Measurements from ENCODE around the gene EFNA1. TPM values are rescaled to one million over a fixed set of nuclear protein-coding genes. Genes with fewer than 3 reads are reported as not detected.

EFNA1 gene
- polyA plus RNA-seq, 1 of the 3 experiments (the other 2 are of a cell fraction), result 14.4 TPM

- Histone ChIP-seq H3K79me2 (ENCODE audit: insufficient read depth) (no peaks in the 10 kb centered on the region), H3K27ac (ENCODE audit: low read depth in 2 of 2, low read length in 1 of 2) (peak overlapping the region in 1 of 2 experiments; percentile 94; a peak in 3 of 4 replicates), H3K36me3 (replicated peaks in 1 of 2; ENCODE audit: control insufficient read depth in 1 of 2, insufficient read depth in 2 of 2, low read length in 1 of 2) (no peaks in the 10 kb centered on the region), H4K20me1 (ENCODE audit: insufficient read depth) (no peaks in the 10 kb centered on the region), H3K27me3 (ENCODE audit: insufficient read depth) (peaks cover 23% of the 10 kb centered on the region), H3K9me3 (no peaks in the 10 kb centered on the region), H3K4me2 (peak overlapping the region; percentile 78), H3F3A (replicated peaks; ENCODE audit: insufficient read depth) (peaks cover 3% of the 10 kb centered on the region), H3K4me3 (ENCODE audit: low read depth in 2 of 2, low read length in 1 of 2) (peak overlapping the region; percentile 77 to 79), H3K9ac (0 out of 2 replicates have a peak overlapping the region, but pooled peaks have one; percentile 56), H3K9me2 (no peaks in the 10 kb centered on the region), H2AFZ (ENCODE audit: low read depth) (peak overlapping the region; percentile 99; the same call in 1 of the 2 replicates), H3K4me1 (ENCODE audit: control insufficient read depth in 1 of 2, insufficient read depth in 2 of 2, low read depth in 1 of 2, low read length in 1 of 2) (peaks cover 21 to 29% of the 10 kb centered on the region in 2 experiments; a peak in 3 of 4 replicates)
- ChIA-PET CTCF (interaction anchor here (0.8 to 5.3 kb wide), 22 partner anchors 9 to 167 kb away, joined by 3 to 156 read pairs (median 10); partner anchors contain the start of genes ADAM15, DPM3, EFNA1 and EFNA4), POLR2A (interaction anchor here (0.5 to 2.0 kb wide), 2 partner anchors 26 to 90 kb away, joined by 3 to 4 read pairs; no protein-coding TSS in a partner anchor)
- peak; percentile 41 for DNase-seq
- TF ChIP-seq SMC3 (IDR thresholded peaks at IDR 0.05; ENCODE audit: low read depth, low read length) (peak; percentile 24; the same call in 1 of the 2 replicates), CTCF (IDR thresholded peaks at IDR 0.05) (peak; percentile 34), GABPA (IDR thresholded peaks at IDR 0.05; ENCODE audit: low read depth) (no peak), FOXJ3 (CRISPR knock-in tag; IDR thresholded peaks at IDR 0.05) (0 out of 2 replicates have a peak, but pooled peaks have one; percentile 50), RAD21 (IDR thresholded peaks at IDR 0.05; ENCODE audit: low read length) (no peak; the same call in 1 of the 2 replicates), NFIC (IDR thresholded peaks at IDR 0.05; ENCODE audit: borderline replicate concordance) (peak; percentile 84)
- 50% methylated on average over 7 of the region's 21 CpGs for WGBS (ENCODE audit: low lambda C conversion rate)
Observed at GRCh38 chr1:155083865-155084721, 43.6 kb upstream of the EFNA1 start.

- H3K4me2 ChIP-seq, result peak overlapping the region; percentile 78
- H3K4me1 ChIP-seq (ENCODE audit: control insufficient read depth in 1 of 2, insufficient read depth in 2 of 2, low read depth in 1 of 2, low read length in 1 of 2), result peaks cover 13 to 26% of the 10 kb centered on the region in 2 experiments; a peak in 3 of 4 replicates
- ChIA-PET CTCF (interaction anchor here (0.6 to 5.3 kb wide), 65 partner anchors 10 to 605 kb away, joined by 3 to 156 read pairs (median 5); partner anchors contain the start of genes ADAM15, DPM3, EFNA1 and EFNA4), POLR2A (interaction anchor here (0.5 to 2.0 kb wide), 4 partner anchors 27 to 90 kb away, joined by 3 to 4 read pairs (median 3); partner anchors contain the start of gene KRTCAP2)
- H2AFZ ChIP-seq (ENCODE audit: low read depth), result peak overlapping the region; percentile 99
- H4K20me1 ChIP-seq (ENCODE audit: insufficient read depth), result no peaks in the 10 kb centered on the region
- H3K4me3 ChIP-seq (ENCODE audit: low read depth in 2 of 2, low read length in 1 of 2), result peak overlapping the region; percentile 77 to 79
- H3K36me3 ChIP-seq (replicated peaks in 1 of 2; ENCODE audit: control insufficient read depth in 1 of 2, insufficient read depth in 2 of 2, low read length in 1 of 2), result no peaks in the 10 kb centered on the region
- peak; percentile 94 for DNase-seq
- WGBS (ENCODE audit: low lambda C conversion rate), result 1% methylated on average over 55 of the region's 67 CpGs
- H3F3A ChIP-seq (replicated peaks; ENCODE audit: insufficient read depth), result peaks cover 3% of the 10 kb centered on the region
- no peaks in the 10 kb centered on the region for H3K79me2 ChIP-seq (ENCODE audit: insufficient read depth)
- H3K27me3 ChIP-seq (ENCODE audit: insufficient read depth), result peaks cover 15% of the 10 kb centered on the region
- peak overlapping the region; percentile 69 to 94 for H3K27ac ChIP-seq (ENCODE audit: low read depth in 2 of 2, low read length in 1 of 2)
- H3K9me2 ChIP-seq, result no peaks in the 10 kb centered on the region
- H3K9ac ChIP-seq, result peak overlapping the region; percentile 56
- no peaks in the 10 kb centered on the region for H3K9me3 ChIP-seq
- TF ChIP-seq ZBTB33 (IDR thresholded peaks at IDR 0.05; ENCODE audit: borderline replicate concordance, low read depth), result no peak
- peak; percentile 31 for TF ChIP-seq CHD2 (IDR thresholded peaks at IDR 0.05; ENCODE audit: low read length, partially characterized antibody)
- peak; percentile 81 for TF ChIP-seq SMC3 (IDR thresholded peaks at IDR 0.05; ENCODE audit: low read depth, low read length)
- peak; percentile 42; the same call in 1 of the 2 replicates for TF ChIP-seq NRF1 (IDR thresholded peaks at IDR 0.05; ENCODE audit: low read depth, low read length)
- TF ChIP-seq JUND (IDR thresholded peaks at IDR 0.05), result no peak
- peak; percentile 31; the same call in 1 of the 2 replicates for TF ChIP-seq YY1 (IDR thresholded peaks at IDR 0.05; ENCODE audit: low read depth)
- TF ChIP-seq MAX (IDR thresholded peaks at IDR 0.05; ENCODE audit: low read depth), result peak; percentile 71
- TF ChIP-seq RXRA (IDR thresholded peaks at IDR 0.05; ENCODE audit: borderline replicate concordance, low read depth), result no peak
- TF ChIP-seq IRF3 (IDR thresholded peaks at IDR 0.05; ENCODE audit: low read depth, low read length), result no peak
- TF ChIP-seq RAD21 (IDR thresholded peaks at IDR 0.05; ENCODE audit: low read length), result peak; percentile 96
- no peak for TF ChIP-seq ELF1 (IDR thresholded peaks at IDR 0.05)
- TF ChIP-seq MXI1 (IDR thresholded peaks at IDR 0.05; ENCODE audit: low read depth, low read length), result peak; percentile 74
- TF ChIP-seq RFX5 (IDR thresholded peaks at IDR 0.05; ENCODE audit: low read length), result peak; percentile 55; the same call in 1 of the 2 replicates
- peak; percentile 41; the same call in 1 of the 2 replicates for TF ChIP-seq TAF1 (IDR thresholded peaks at IDR 0.05; ENCODE audit: borderline replicate concordance, low read depth, low read length)
- TF ChIP-seq POLR2AphosphoS5 (IDR thresholded peaks at IDR 0.05; ENCODE audit: low read depth, low read length), result no peak
Observed at GRCh38 chr1:155084722-155085503, 42.8 kb upstream of the EFNA1 start.

Measured in SK-N-SH (cell line).